Left kidney (tissue), 2 donors: Measurements from ENCODE around the gene ARPC1B. TPM values are rescaled to one million over a fixed set of nuclear protein-coding genes. Genes with fewer than 3 reads are reported as not detected.

Experiments
- DNase-seq: peaks from one replicate; pipeline ENCODE4 v3.0.0-alpha.2; 2013
- polyA plus RNA-seq: library from polyadenylated mRNA; unstranded; fragments of 120-200 nt; gene quantifications from one replicate; pipeline ENCODE4 v1.2.1, GENCODE V29; 2013; ENCODE audit not compliant: insufficient read length

The ARPC1B gene
- polyA plus RNA-seq, 1 donor: 26.9 TPM

GRCh38 chr7:99440195-99440594 lies 65.7 kb downstream of the ARPC1B start:
- no peak for DNase-seq

Other genes with a start within 250 kb of the ARPC1B start
- gene SMURF1, start 230.6 kb upstream of the ARPC1B start, polyA plus RNA-seq: 18.8 TPM
- not detected for gene KPNA7, start 166.6 kb upstream of the ARPC1B start, polyA plus RNA-seq
- 0.20 TPM for gene MYH16, start 101.9 kb upstream of the ARPC1B start, polyA plus RNA-seq
- 108 TPM for gene ARPC1A, start 48.8 kb upstream of the ARPC1B start, polyA plus RNA-seq
- gene PDAP1, start 33.9 kb downstream of the ARPC1B start, polyA plus RNA-seq: 137 TPM
- 109 TPM for gene BUD31, start 34.2 kb downstream of the ARPC1B start, polyA plus RNA-seq
- 6.0 TPM for gene PTCD1, start 64.1 kb downstream of the ARPC1B start, polyA plus RNA-seq
- 41.8 TPM for gene CPSF4, start 64.2 kb downstream of the ARPC1B start, polyA plus RNA-seq
- gene ATP5MF, start 91.4 kb downstream of the ARPC1B start, polyA plus RNA-seq: 421 TPM
- 75.5 TPM for gene ZNF789, start 98.2 kb downstream of the ARPC1B start, polyA plus RNA-seq
- gene ZNF394, start 125.6 kb downstream of the ARPC1B start, polyA plus RNA-seq: 18.6 TPM
- 16.8 TPM for gene ZKSCAN5, start 129.9 kb downstream of the ARPC1B start, polyA plus RNA-seq
- 16.2 TPM for gene FAM200A, start 177.4 kb downstream of the ARPC1B start, polyA plus RNA-seq
- gene ZNF655, start 183.9 kb downstream of the ARPC1B start, polyA plus RNA-seq: 114 TPM
- 2.3 TPM for gene TMEM225B, start 223.5 kb downstream of the ARPC1B start, polyA plus RNA-seq
- gene ZSCAN25, start 242.2 kb downstream of the ARPC1B start, polyA plus RNA-seq: 20.4 TPM